Measurements from ENCODE around the gene PRRX2. TPM values are rescaled to one million over a fixed set of nuclear protein-coding genes. Genes with fewer than 3 reads are reported as not detected.

The PRRX2 gene
- total and polyA plus RNA-seq, 2 of the 13 experiments (the other 11 are each of a cell fraction or from before 2014, with no cell fraction given), result 0.05 TPM; not detected in 1

DNA sequence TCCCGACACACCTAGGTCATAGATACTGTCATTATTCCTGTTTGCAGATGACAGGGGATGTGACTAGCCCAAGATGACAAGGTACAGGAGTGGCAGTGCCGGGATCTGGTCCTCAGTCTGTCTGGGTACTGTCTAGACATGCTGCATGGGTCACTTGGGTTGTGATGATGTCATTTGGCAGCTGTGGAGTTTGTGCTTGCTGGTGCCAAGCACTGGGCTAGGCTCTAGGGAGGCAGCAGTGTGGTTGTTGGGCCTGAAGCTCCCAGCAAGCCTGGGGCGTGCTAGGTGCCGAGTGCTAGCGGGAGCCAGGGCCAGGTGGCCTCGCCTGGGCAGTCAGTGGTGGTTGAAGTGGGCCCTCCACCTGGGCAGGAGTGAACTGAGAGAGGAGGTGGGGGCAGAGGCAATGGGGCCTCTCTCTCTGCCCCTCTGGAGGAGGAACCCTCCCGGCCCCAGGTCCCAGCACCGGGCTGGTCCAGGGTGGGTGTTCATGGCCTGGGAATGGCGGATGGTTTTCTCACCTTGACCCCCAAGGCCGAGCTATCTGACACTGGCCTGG is 14.7 kb upstream of the PRRX2 start:
- Histone ChIP-seq H3K4me2 (ENCODE audit: low read depth, low read length) (no peak overlapping the region), H3K27ac (ENCODE audit: extremely low read length, insufficient read depth, low read length) (no peak overlapping the region), H3K4me3 (replicated peaks in 1 of 3; ENCODE audit: insufficient read depth in 1 of 3, low read depth in 2 of 3, low read length in 3 of 3) (no peak overlapping the region), H3K79me2 (ENCODE audit: insufficient read depth, low read length) (no peaks in the 10 kb centered on the region), H3K27me3 (ENCODE audit: control insufficient read depth in 1 of 2, insufficient read depth in 2 of 2, low read length in 2 of 2) (peaks cover 13 to 61% of the 10 kb centered on the region in 2 experiments), H3K4me1 (ENCODE audit: insufficient read depth, low read length) (peaks cover 12% of the 10 kb centered on the region; the same call in 1 of the 2 replicates), H3K36me3 (replicated peaks in 1 of 2; ENCODE audit: control insufficient read depth in 1 of 2, insufficient read depth in 2 of 2, low read length in 2 of 2) (no peaks in the 10 kb centered on the region), H3K9me3 (ENCODE audit: low read length) (no peaks in the 10 kb centered on the region), H4K20me1 (ENCODE audit: insufficient read depth, low read length) (no peaks in the 10 kb centered on the region), H3K9ac (ENCODE audit: insufficient read depth, low read depth, low read length) (no peak overlapping the region), H2AFZ (ENCODE audit: low read length) (no peak overlapping the region)
- DNase-seq (ENCODE audit: low spot score) (no peak), ATAC-seq (no peak), FAIRE-seq (no peak)
- in situ Hi-C loops (cut with HindIII; ENCODE audit: extremely low pct_ligation_motif_present, low pct_unique_long_range_greater_than_20kb), result no loop called here
- ChIA-PET CTCF (ENCODE audit: low intra/inter-chr PET ratio, low total read pairs) (no interaction called here), POLR2A (no interaction called here)
- BruUV-seq (replicated peaks), result no TSS peak
- intact Hi-C loops (cut with micrococcal nuclease; ENCODE audit: unreplicated experiment), result no loop called here
- no peak for TF ChIP-seq IKZF4 (CRISPR knock-in tag; IDR thresholded peaks at IDR 0.05; ENCODE audit: borderline replicate concordance, low read depth, not compliant biosample characterization)
- TF ChIP-seq PHF20 (CRISPR knock-in tag; IDR thresholded peaks at IDR 0.05), result no peak
- no peak for TF ChIP-seq ZFP36L1 (CRISPR knock-in tag; IDR thresholded peaks at IDR 0.05)
- TF ChIP-seq ZFP41 (CRISPR knock-in tag; IDR thresholded peaks at IDR 0.05; ENCODE audit: borderline replicate concordance), result no peak
- 0 out of 2 replicates have a peak, but pooled peaks have one; percentile 7 for TF ChIP-seq CREB1 (IDR thresholded peaks at IDR 0.05)
- no peak for TF ChIP-seq CREB1 (CRISPR knock-in tag; IDR thresholded peaks at IDR 0.05)
- peak; percentile 69; the same call in 1 of the 2 replicates for TF ChIP-seq ATF7 (IDR thresholded peaks at IDR 0.05)
- no peak for TF ChIP-seq ATF7 (CRISPR knock-in tag; IDR thresholded peaks at IDR 0.05)
- 15% methylated on average over 4 of the region's 10 CpGs for WGBS (ENCODE audit: low lambda C conversion rate)

DNA sequence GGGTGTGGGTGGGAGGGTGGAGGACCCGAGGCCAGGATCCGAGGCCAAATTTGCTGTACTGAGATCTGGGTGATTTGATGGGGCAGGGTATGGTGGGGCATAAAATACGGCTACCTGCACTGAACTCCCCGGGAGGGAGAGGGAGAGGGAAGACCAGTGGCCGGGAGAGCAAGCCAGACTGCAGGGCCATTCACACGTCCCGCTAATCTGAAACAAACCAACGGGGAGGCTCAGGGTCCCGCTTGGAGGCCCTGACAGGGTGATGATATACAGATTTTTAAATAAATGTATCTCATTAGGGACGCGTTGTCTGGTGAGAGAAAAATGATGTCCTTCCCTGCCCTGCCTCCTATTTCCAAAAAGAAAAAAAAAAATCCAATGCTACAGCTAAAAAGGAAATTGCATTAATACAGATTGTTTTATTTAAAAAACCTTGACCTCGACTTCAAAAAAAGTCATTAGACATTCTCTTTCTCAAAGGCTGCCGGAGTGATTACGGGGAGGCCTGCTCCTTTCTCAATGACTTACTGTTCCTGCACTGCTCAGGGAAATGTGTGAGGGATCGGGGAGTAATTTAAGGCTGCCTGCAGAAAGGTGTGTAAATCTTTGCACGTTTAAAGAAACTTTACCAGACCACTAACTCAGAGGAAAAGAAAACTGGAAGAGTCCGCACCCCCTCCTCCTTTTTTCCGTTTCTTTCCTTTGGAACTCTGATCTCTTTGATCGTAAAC is 11.5 kb upstream of the PRRX2 start:
- DNase-seq (ENCODE audit: low spot score) (no peak), ATAC-seq (no peak), FAIRE-seq (no peak)
- Histone ChIP-seq H3K79me2 (ENCODE audit: insufficient read depth, low read length) (no peaks in the 10 kb centered on the region), H4K20me1 (ENCODE audit: insufficient read depth, low read length) (no peaks in the 10 kb centered on the region), H3K27me3 (ENCODE audit: control insufficient read depth in 1 of 2, insufficient read depth in 2 of 2, low read length in 2 of 2) (peaks cover 11 to 41% of the 10 kb centered on the region in 2 experiments), H2AFZ (ENCODE audit: low read length) (no peak overlapping the region), H3K4me1 (ENCODE audit: insufficient read depth, low read length) (peaks cover 13% of the 10 kb centered on the region), H3K9ac (ENCODE audit: insufficient read depth, low read depth, low read length) (no peak overlapping the region), H3K27ac (ENCODE audit: extremely low read length, insufficient read depth, low read length) (no peak overlapping the region), H3K9me3 (ENCODE audit: low read length) (no peaks in the 10 kb centered on the region), H3K4me3 (replicated peaks in 1 of 3; ENCODE audit: insufficient read depth in 1 of 3, low read depth in 2 of 3, low read length in 3 of 3) (no peak overlapping the region), H3K4me2 (ENCODE audit: low read depth, low read length) (no peak overlapping the region), H3K36me3 (replicated peaks in 1 of 2; ENCODE audit: control insufficient read depth in 1 of 2, insufficient read depth in 2 of 2, low read length in 2 of 2) (no peaks in the 10 kb centered on the region)
- 23% methylated on average over 19 of the region's 19 CpGs for WGBS (ENCODE audit: low lambda C conversion rate)
- intact Hi-C loops (cut with micrococcal nuclease; ENCODE audit: unreplicated experiment), result no loop called here
- CTCF ChIA-PET (ENCODE audit: low intra/inter-chr PET ratio, low total read pairs), result no interaction called here
- BruUV-seq (replicated peaks), result no TSS peak
- in situ Hi-C loops (cut with HindIII; ENCODE audit: extremely low pct_ligation_motif_present, low pct_unique_long_range_greater_than_20kb), result no loop called here
- POLR2A ChIA-PET, result no interaction called here
- no peak for TF ChIP-seq ZNF709 (CRISPR knock-in tag; IDR thresholded peaks at IDR 0.05)
- TF ChIP-seq CEBPB (IDR thresholded peaks at IDR 0.05; ENCODE audit: borderline replicate concordance, low read depth, low read length), result no peak
- TF ChIP-seq SIX1 (CRISPR knock-in tag; IDR thresholded peaks at IDR 0.05; ENCODE audit: borderline replicate concordance), result no peak
- TF ChIP-seq ZNF20 (CRISPR knock-in tag; IDR thresholded peaks at IDR 0.05), result no peak
- TF ChIP-seq, protein P1, sequence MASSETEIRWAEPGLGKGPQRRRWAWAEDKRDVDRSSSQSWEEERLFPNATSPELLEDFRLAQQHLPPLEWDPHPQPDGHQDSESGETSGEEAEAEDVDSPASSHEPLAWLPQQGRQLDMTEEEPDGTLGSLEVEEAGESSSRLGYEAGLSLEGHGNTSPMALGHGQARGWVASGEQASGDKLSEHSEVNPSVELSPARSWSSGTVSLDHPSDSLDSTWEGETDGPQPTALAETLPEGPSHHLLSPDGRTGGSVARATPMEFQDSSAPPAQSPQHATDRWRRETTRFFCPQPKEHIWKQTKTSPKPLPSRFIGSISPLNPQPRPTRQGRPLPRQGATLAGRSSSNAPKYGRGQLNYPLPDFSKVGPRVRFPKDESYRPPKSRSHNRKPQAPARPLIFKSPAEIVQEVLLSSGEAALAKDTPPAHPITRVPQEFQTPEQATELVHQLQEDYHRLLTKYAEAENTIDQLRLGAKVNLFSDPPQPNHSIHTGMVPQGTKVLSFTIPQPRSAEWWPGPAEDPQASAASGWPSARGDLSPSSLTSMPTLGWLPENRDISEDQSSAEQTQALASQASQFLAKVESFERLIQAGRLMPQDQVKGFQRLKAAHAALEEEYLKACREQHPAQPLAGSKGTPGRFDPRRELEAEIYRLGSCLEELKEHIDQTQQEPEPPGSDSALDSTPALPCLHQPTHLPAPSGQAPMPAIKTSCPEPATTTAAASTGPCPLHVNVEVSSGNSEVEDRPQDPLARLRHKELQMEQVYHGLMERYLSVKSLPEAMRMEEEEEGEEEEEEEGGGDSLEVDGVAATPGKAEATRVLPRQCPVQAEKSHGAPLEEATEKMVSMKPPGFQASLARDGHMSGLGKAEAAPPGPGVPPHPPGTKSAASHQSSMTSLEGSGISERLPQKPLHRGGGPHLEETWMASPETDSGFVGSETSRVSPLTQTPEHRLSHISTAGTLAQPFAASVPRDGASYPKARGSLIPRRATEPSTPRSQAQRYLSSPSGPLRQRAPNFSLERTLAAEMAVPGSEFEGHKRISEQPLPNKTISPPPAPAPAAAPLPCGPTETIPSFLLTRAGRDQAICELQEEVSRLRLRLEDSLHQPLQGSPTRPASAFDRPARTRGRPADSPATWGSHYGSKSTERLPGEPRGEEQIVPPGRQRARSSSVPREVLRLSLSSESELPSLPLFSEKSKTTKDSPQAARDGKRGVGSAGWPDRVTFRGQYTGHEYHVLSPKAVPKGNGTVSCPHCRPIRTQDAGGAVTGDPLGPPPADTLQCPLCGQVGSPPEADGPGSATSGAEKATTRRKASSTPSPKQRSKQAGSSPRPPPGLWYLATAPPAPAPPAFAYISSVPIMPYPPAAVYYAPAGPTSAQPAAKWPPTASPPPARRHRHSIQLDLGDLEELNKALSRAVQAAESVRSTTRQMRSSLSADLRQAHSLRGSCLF (CRISPR knock-in tag; IDR thresholded peaks at IDR 0.05; ENCODE audit: borderline replicate concordance), result no peak
- no peak for TF ChIP-seq ZNF782 (CRISPR knock-in tag; IDR thresholded peaks at IDR 0.05; ENCODE audit: borderline replicate concordance)

Data from HepG2 (cell line).